Bronchial epithelial cell (primary cell): Measurements from ENCODE around the gene IFT27. TPM values are rescaled to one million over a fixed set of nuclear protein-coding genes. Genes with fewer than 3 reads are reported as not detected.

ENCODE experiments used
- total RNA-seq: library from RNA; depleted of rRNA; stranded (reverse); fragments of >200 nt; gene quantifications from 2 replicates; pipeline ENCODE4 v1.2.1, GENCODE V29; 2014

Gene IFT27
- total RNA-seq, 1 donor from 2014 or later = 10.8 TPM

Other genes with a start within 250 kb of the IFT27 start
- gene EIF3D, start 247.0 kb downstream of the IFT27 start, total RNA-seq = 442 and 1,330 TPM in 2 replicates
- gene CACNG2, start 72.4 kb downstream of the IFT27 start, total RNA-seq = not detected in 2 replicates
- not detected in 2 replicates for gene PVALB, start 40.9 kb upstream of the IFT27 start, total RNA-seq
- gene NCF4, start 84.9 kb upstream of the IFT27 start, total RNA-seq = not detected in 2 replicates
- gene CSF2RB, start 137.5 kb upstream of the IFT27 start, total RNA-seq = under 0.01 TPM in 1 of 2 replicates, not detected in the other
- 45.8 and 102 TPM in 2 replicates for gene TST, start 243.3 kb upstream of the IFT27 start, total RNA-seq
- gene MPST, start 243.6 kb upstream of the IFT27 start, total RNA-seq = 96.3 and 121 TPM in 2 replicates